Stimulated activated CD4-positive, alpha-beta T cell treated with anti-CD3 and anti-CD28 coated beads, Interleukin-2, amount 100 ng/mL, for 48 hours (primary cell): ENCODE results near the gene MMP2.

Source experiments
- DNase-seq, 2 donors: peaks; one replicate each; pipeline ENCODE4 v3.0.0-alpha.2; 2020

MMP2 gene

GRCh38 chr16:55469821-55470532, 9.0 kb upstream of the MMP2 start:
- DNase-seq: no peak

DNA sequence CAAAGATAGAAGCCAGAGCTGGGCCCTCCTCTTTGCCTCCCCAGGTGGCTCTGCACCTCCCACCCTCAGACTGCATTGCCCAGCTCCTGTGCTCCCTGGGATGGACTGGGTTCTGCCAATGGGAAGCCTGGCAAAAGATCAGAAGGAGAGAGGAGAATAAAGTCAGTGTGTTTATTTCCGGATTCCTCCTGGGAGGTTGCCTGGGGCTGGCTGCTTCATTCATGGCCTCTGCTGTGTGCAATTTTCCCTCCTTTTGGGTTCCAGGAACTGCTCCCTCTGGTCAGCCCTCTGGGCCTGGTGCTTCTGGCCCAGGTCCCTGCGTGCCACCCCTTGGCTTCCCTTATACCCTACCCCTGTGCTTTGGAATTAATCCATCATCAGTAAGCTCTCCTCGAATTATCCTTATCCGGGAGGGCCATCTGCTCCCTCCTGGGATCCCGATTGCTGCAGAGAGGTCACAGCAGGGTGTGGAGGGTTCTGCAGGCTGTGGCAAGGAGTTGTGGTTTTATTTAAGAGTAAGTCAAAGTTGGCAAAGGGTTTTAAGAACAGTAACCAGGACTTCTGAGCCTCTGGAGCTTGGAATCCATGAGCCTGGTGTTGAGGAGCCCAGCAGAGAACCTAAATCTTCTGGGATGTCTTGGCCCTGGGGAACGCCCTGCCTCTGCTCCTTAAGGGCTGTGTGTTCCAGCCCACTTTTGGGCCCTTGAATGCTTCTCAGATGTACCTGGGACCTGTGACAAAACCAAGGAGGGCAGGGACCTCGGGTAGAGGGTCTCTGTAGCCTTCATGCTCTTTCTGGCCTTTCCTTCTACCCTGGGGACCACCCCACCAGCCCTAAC, 8.2 kb upstream of the MMP2 start:
- DNase-seq: no peak

DNA sequence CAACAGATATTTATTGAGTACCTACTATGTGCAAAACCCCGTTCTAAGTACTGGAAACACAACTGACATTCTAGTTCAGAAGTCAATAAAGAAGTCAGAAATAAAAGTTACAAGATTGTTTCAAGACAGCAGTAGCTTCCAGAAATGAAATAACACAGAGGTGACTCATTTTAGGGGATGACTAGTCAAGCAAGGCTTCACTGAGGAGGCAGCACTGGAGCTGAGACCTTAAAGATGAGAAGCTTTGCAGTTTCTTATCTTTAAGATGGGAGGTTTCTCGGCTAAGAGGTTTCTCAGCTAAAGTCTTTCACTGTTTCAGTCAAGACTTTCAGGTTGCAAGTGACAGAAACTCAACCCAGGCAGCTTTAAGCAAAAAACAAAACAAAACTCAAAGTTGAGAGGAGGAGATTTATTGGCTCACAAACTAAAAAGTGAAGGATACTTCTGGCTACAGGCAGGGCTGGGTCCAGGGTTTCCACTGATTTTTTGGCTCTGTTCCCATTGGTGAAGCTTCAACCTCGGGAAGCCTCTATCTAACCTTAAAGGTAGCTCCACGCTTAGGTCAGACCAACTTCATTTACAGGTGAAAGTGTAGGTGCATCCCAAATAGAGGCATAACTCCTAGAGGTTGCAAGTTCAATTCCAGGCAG, 7.4 kb upstream of the MMP2 start:
- no peak for DNase-seq

DNA sequence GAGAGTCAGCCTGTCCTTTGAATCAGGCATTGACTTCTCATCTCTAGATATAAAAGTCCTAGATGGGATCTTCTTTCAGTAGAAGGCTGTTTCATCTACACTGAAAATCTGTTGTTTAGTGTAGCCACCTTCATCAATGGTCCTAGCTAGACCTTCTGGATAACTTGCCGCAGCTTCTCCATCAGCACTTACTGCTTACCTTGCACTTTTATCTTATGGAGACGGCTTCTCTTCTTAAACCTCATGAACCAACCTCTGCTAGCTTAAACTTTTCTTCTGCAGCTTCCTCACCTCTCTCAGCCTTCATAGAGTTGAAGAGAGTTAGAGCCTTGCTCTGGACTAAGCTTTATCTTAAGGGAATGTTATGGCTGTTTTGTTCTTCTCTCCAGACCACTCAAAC, 5.4 kb upstream of the MMP2 start:
- DNase-seq: no peak

- no peak for DNase-seq
Observed at GRCh38 chr16:55474821-55475220, 4.2 kb upstream of the MMP2 start.

DNA sequence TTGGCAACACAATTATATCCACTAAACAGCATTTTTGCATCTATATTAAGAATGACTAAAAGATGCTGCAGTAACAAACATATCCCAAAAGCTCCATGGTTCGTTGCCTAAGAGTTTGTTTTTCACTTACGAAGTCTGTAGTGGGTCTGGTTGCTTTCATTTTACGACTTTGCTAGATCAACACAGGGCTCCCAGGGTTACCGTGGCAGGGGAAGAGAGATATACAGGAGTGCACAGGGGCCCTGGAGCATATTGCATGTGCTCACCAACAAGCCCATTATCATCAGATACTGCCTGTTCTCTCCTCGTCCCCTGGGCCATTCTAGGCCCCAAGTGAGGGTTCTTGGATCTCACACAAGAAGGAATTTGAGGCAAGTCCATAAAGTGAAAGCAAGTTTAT, 3.1 kb upstream of the MMP2 start:
- DNase-seq: no peak

DNA sequence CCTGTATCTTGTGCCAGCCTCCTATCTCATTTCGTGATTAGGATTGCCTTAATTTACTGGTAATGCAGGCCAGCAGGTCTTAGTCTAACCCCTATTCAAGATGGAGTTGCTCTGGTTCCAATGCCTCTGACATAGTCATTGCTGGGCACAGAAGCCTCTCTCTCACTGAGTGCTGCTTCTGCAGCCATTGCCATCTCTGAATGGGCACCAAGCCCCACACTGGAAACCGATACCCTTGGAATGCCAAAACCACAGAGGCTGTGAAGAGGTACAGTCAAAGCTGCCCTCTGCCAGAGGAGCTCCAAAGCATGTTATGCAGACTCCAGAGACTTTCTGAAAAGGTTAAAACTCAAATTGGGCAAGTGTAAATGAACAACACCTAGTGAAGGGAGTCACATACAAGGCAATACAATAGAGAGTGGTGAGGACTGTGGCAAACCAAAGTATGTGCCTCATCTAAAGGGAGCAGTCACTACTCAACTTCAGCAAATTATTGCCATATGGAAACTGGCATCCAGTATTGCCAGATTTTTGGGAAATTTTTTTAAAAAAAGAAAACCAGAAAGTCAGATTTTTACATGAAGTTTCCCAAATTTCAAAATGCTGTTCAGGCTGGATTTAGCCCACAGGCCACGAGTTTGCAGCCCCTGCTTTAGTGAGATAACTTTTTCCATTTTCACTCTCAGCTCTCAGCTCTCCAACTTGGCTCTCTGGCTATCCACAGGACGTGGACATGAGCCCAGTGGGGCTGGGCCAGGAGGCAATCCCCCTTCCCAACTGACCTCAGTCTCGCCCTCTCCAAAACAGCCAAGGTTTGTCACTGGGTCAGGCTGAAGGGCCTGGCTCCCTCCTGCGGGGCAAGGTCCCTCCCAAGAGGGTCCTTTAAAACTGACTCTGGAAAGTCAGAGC, 2.1 kb upstream of the MMP2 start:
- no peak for DNase-seq

DNA sequence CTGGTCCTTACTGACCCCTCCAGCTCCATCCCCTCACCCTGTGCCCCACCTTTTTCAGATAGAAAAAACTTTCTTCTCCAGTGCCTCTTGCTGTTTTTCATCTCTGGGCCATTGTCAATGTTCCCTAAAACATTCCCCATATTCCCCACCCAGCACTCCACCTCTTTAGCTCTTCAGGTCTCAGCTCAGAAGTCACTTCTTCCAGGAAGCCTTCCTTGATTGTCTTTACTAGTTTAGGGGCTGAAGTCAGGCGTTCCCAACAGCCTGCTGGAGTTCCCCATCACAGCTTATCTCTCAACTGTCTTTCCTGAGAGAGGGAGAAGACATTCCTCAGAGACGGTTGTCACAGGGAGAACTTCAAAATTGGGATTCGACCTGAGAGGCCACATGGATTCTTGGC, 1.3 kb upstream of the MMP2 start:
- no peak for DNase-seq

DNA sequence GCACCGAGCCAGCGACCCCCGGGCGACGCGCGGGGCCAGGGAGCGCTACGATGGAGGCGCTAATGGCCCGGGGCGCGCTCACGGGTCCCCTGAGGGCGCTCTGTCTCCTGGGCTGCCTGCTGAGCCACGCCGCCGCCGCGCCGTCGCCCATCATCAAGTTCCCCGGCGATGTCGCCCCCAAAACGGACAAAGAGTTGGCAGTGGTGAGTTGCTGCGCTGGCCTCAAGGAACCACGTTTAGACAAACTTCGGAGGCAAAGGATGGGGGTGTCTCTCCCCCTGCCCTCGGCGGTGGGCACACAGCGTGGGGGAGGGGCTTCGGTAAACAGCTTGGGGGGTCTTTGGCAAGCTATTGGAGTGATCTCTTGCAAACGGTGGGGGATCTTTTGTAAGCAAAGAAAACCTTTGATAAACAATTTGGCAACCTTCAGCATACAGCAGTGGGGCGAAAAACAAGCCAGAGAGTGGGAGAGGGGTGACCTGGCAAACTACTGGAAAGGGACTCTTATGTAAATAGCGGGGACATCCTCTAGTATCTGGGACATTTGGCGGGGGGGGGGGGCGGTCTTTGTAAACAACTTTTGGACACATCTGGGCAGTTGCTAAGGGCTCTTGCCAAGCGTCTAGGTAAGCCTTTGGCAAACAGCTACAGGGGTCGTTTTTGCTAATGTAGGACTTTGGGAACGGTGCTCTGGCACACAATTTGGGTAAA, 587 bp downstream of the MMP2 start:
- no peak for DNase-seq

- no peak for DNase-seq
Observed at GRCh38 chr16:55480228-55480655, 1.2 kb downstream of the MMP2 start.

GRCh38 chr16:55481023-55481422, 2.0 kb downstream of the MMP2 start:
- DNase-seq: no peak

GRCh38 chr16:55482056-55482455, 3.1 kb downstream of the MMP2 start:
- no peak for DNase-seq

GRCh38 chr16:55487048-55487803, 8.2 kb downstream of the MMP2 start:
- DNase-seq: no peak

DNA sequence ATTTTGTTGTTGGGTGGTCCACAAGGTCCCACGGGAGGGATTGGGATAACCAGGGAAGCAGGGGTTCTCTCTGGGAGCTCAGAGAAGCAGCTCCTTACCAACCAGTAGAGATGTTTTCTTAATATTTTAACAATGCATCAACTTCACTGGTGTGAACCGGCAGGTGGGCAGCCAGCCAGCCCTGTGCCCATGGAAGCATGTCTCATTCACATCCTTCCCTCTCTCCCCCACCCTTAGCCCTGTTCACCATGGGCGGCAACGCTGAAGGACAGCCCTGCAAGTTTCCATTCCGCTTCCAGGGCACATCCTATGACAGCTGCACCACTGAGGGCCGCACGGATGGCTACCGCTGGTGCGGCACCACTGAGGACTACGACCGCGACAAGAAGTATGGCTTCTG, 9.3 kb downstream of the MMP2 start:
- DNase-seq: no peak

DNA sequence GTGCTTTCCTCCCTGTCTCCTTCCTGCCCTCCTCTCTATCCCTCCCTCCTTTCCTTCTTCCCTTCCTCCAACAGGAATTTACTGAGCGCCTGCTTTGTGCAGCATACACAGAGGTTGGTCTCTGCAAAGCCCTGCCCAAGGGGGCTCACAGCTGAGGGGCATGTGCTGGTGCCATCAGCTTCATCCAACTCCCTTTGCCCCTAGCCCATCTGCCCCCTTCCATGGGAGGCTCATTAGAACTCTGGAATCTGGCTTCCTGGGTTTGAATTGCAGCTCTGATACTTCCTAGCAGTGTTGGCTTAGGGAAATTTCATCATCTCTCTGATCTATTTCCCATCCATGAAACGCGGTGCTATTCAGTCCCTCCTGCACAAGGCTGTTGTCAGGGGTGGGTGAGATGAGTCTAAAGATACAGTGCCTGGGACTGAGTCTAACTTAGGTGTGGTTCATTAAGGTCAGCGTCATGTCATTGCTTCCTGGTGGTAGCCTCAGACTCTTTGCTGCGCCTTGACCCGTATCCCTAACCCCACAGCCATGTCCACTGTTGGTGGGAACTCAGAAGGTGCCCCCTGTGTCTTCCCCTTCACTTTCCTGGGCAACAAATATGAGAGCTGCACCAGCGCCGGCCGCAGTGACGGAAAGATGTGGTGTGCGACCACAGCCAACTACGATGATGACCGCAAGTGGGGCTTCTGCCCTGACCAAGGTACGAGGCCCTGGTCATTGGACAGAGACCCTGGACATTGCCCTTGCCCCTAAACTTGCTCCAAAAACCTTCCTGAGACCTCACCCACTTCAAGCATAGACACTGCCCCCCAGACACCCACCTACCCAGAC, 10.3 kb downstream of the MMP2 start:
- DNase-seq: no peak

DNA sequence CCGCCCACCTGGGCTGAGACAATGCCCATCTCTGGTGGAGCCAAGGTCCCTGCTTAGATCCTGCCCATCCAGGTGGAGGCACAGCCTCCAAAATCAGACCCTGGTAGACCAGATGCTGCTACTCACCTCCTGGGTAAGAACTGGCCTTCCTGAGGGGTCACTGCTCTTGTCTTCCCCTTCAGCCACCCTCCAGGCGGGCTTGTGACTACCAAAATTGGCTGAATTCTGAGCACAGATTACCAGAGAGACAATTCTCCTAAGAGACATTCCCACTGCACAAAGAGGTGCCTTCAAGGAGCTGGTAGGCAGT, 10.9 kb downstream of the MMP2 start:
- no peak for DNase-seq

GRCh38 chr16:55490301-55490700, 11.3 kb downstream of the MMP2 start:
- no peak for DNase-seq

GRCh38 chr16:55491691-55492090, 12.7 kb downstream of the MMP2 start:
- DNase-seq: no peak

- DNase-seq: no peak
Observed at GRCh38 chr16:55492756-55493380, 13.9 kb downstream of the MMP2 start.

DNA sequence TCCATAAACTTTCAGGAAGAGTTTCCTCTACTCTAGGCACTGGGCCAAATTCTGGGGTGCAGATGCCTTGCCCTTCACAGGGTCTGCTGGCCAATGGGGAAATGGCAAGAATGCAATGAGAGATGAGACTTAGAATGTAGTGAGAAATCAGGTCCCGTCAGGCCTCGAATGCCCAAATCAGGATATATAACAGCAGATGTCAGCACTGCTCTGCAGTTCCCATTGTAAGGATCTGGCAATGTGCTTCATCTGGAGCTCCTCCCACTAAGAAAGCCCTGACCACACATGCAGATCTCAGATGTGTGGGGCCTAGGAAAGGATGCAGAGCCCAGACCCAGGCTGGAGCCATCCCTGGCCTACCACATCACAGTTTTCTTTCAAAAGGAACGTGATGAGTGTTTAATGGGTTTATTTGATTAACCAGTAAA, 16.0 kb downstream of the MMP2 start:
- no peak for DNase-seq
